ENCODE measurements around the gene RBM10. TPM values are rescaled to one million over a fixed set of nuclear protein-coding genes. Genes with fewer than 3 reads are reported as not detected.

Gene RBM10
- total RNA-seq, 1 experiment from 2014 or later = 80.9 TPM

DNA sequence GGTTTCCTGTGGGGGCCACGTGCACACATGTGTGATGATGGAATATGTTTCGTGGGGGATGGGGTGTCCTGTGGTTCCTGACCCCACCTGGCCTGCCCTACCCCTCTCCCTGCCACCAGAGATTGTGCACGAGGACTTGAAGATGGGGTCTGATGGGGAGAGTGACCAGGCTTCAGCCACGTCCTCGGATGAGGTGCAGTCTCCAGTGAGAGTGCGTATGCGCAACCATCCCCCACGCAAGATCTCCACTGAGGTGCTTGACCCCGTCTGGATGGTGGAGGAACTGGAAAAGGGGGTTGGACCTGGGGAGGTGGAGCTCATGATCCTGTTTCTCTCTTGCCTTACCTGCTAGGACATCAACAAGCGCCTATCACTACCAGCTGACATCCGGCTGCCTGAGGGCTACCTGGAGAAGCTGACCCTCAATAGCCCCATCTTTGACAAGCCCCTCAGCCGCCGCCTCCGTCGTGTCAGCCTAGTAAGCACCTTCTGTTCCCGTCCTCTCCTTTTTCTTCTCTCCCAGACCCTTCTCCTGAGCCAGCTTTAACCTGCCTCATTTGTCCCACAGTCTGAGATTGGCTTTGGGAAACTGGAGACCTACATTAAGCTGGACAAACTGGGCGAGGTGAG lies 79.4 kb downstream of the RBM10 start:
- ChIA-PET CTCF (no interaction called here), POLR2A (ENCODE audit: low non-redundant PET) (no interaction called here)
- TF ChIP-seq EZH2 (IDR thresholded peaks at IDR 0.05; ENCODE audit: borderline replicate concordance, low read depth, low read length, poor library complexity, severe bottlenecking) = no peak
- TF ChIP-seq, protein P1, sequence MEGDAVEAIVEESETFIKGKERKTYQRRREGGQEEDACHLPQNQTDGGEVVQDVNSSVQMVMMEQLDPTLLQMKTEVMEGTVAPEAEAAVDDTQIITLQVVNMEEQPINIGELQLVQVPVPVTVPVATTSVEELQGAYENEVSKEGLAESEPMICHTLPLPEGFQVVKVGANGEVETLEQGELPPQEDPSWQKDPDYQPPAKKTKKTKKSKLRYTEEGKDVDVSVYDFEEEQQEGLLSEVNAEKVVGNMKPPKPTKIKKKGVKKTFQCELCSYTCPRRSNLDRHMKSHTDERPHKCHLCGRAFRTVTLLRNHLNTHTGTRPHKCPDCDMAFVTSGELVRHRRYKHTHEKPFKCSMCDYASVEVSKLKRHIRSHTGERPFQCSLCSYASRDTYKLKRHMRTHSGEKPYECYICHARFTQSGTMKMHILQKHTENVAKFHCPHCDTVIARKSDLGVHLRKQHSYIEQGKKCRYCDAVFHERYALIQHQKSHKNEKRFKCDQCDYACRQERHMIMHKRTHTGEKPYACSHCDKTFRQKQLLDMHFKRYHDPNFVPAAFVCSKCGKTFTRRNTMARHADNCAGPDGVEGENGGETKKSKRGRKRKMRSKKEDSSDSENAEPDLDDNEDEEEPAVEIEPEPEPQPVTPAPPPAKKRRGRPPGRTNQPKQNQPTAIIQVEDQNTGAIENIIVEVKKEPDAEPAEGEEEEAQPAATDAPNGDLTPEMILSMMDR (conservative IDR thresholded peaks at IDR 0.05; ENCODE audit: low read depth, low read length) = no peak
- DNase-seq (ENCODE audit: low spot score) = no peak
- Histone ChIP-seq H3K4me3 (ENCODE audit: low read depth, low read length, poor library complexity, severe bottlenecking) (no peak overlapping the region), H3K27me3 (replicated peaks; ENCODE audit: insufficient read depth, low read depth, low read length, poor library complexity) (no peaks in the 10 kb centered on the region), H3K4me1 (ENCODE audit: insufficient read depth, low read length, poor library complexity, severe bottlenecking) (peaks cover 6% of the 10 kb centered on the region), H3K9me3 (ENCODE audit: low read depth, low read length, poor library complexity, severe bottlenecking) (no peaks in the 10 kb centered on the region), H3K36me3 (ENCODE audit: insufficient read depth, low read length, poor library complexity, severe bottlenecking) (peaks cover 67% of the 10 kb centered on the region), H3K27ac (ENCODE audit: low read depth, low read length, poor library complexity, severe bottlenecking) (no peak overlapping the region)
- intact Hi-C loops (cut with micrococcal nuclease; ENCODE audit: unreplicated experiment) = no loop called here
- BruUV-seq (replicated peaks) = no TSS peak

DNA sequence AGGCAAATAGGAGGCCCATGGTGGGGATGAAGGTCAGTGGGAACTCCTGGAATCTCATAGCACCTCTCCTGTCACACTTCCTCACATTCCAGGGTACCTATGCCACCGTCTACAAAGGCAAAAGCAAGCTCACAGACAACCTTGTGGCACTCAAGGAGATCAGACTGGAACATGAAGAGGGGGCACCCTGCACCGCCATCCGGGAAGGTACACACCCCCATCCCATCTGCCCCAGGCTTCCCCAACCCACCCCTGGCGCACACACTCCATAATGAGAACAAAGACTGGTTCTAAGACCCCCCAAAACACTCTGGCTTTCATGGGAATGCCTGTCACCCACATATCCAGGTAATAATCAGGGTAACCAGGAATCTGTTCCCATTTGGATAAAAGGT lies 79.9 kb downstream of the RBM10 start:
- no peaks in the 10 kb centered on the region for H3K27me3 ChIP-seq (replicated peaks; ENCODE audit: insufficient read depth, low read depth, low read length, poor library complexity)
- H3K27ac ChIP-seq (ENCODE audit: low read depth, low read length, poor library complexity, severe bottlenecking) = no peak overlapping the region
- no peak for DNase-seq (ENCODE audit: low spot score)
- H3K36me3 ChIP-seq (ENCODE audit: insufficient read depth, low read length, poor library complexity, severe bottlenecking) = peaks cover 67% of the 10 kb centered on the region
- no peak overlapping the region for H3K4me3 ChIP-seq (ENCODE audit: low read depth, low read length, poor library complexity, severe bottlenecking)
- ChIA-PET CTCF (no interaction called here), POLR2A (ENCODE audit: low non-redundant PET) (no interaction called here)
- intact Hi-C loops (cut with micrococcal nuclease; ENCODE audit: unreplicated experiment) = no loop called here
- TF ChIP-seq EZH2 (IDR thresholded peaks at IDR 0.05; ENCODE audit: borderline replicate concordance, low read depth, low read length, poor library complexity, severe bottlenecking) = no peak
- TF ChIP-seq, protein P1 (conservative IDR thresholded peaks at IDR 0.05; ENCODE audit: low read depth, low read length) = no peak
- no TSS peak for BruUV-seq (replicated peaks)
- H3K4me1 ChIP-seq (ENCODE audit: insufficient read depth, low read length, poor library complexity, severe bottlenecking) = peaks cover 6% of the 10 kb centered on the region
- H3K9me3 ChIP-seq (ENCODE audit: low read depth, low read length, poor library complexity, severe bottlenecking) = no peaks in the 10 kb centered on the region

DNA sequence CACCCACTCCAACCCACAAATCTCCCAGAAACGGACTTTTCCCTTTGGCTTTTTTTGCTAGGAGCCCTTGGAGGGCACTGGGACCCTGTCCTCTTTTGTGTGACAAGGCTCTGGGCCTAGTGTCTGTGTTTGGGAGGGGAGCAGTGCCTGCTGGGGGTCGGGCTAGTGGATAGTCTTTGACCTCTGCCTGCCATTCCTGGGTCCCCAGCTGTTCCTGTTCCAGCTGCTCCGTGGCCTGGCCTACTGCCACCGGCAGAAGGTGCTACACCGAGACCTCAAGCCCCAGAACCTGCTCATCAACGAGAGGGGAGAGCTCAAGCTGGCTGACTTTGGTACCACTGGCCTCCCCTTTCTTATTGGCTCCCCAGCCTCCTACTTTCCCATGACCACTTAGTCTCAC lies 81.0 kb downstream of the RBM10 start:
- Histone ChIP-seq H3K36me3 (ENCODE audit: insufficient read depth, low read length, poor library complexity, severe bottlenecking) (peaks cover 67% of the 10 kb centered on the region), H3K27me3 (replicated peaks; ENCODE audit: insufficient read depth, low read depth, low read length, poor library complexity) (no peaks in the 10 kb centered on the region), H3K9me3 (ENCODE audit: low read depth, low read length, poor library complexity, severe bottlenecking) (no peaks in the 10 kb centered on the region), H3K4me3 (ENCODE audit: low read depth, low read length, poor library complexity, severe bottlenecking) (no peak overlapping the region), H3K4me1 (ENCODE audit: insufficient read depth, low read length, poor library complexity, severe bottlenecking) (no peaks in the 10 kb centered on the region), H3K27ac (ENCODE audit: low read depth, low read length, poor library complexity, severe bottlenecking) (no peak overlapping the region)
- BruUV-seq (replicated peaks) = no TSS peak
- POLR2A ChIA-PET (ENCODE audit: low non-redundant PET) = no interaction called here
- DNase-seq (ENCODE audit: low spot score) = no peak
- CTCF ChIA-PET = no interaction called here
- TF ChIP-seq, protein P1 (conservative IDR thresholded peaks at IDR 0.05; ENCODE audit: low read depth, low read length) = no peak
- no peak for TF ChIP-seq EZH2 (IDR thresholded peaks at IDR 0.05; ENCODE audit: borderline replicate concordance, low read depth, low read length, poor library complexity, severe bottlenecking)
- intact Hi-C loops (cut with micrococcal nuclease; ENCODE audit: unreplicated experiment) = no loop called here

Measured in A673 (cell line).